GM18909 (cell line): ENCODE data around the gene PPP2R5A.
"Not testable (repeated sequence)": the region's sequence is repeated elsewhere in the genome, so short reads cannot be mapped to it uniquely, and the experiment has no call there.

ENCODE experiments used
- ATAC-seq: cut with Tn5 transposase; IDR thresholded peaks from one replicate; pipeline ENCODE4 v1.9.1; 2021; ENCODE audit warnings: mild to moderate bottlenecking; ENCODE audit not compliant: unreplicated experiment, poor library complexity

Gene PPP2R5A

DNA sequence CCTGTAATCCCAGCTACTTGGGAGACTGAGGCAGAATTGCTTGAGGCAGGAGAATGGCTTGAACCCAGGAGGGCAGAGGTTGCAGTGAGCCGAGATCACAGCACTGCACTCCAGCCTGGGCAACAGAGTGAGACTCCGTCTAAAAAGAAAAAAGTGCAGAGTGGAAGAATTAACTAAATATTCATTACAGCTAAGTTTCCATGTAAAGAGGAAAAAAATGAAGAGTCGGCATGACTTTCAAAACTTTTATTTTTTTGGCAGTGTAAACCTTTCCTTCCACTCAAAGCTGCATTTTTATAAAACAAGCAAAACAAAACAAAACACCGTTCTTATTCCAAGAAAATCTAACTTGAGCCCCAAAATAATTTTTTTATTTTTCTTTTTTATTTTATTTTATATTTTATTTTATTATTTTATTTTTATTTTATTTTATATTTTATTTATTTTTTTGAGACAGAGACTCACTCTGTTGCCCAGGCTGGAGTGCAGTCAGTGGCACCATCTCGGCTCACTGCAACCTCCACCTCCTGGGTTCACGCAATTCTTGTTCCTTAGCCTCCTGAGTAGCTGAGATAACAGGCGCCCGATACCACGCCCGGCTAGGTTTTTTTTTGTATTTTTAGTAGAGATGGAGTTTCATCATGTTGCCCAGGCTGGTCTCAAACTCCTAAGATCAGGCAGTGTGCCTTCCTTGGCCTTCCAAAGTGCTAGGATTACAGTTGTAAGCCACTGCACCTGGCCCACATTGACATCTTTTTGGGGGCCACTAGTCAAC is 66.6 kb downstream of the PPP2R5A start:
- ATAC-seq: no peak

DNA sequence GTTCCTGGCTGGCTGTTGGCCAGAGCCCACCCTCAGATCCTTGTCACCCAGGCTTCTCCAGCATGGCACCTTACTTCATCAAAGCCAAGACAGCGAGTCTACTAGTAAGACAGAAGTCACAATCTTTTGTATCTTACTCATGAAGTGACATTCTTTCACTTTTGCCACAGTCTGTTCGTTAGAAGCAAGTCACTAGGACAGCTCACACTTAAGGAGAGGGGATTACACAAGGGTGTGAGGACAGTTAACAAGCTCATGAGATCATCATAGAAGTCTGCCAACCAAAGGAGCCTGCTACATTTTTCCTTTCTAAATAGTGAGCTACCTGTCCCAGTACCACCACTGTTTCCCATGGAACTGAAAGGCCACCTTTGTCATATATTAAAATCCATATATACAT is 68.0 kb downstream of the PPP2R5A start:
- no peak for ATAC-seq

DNA sequence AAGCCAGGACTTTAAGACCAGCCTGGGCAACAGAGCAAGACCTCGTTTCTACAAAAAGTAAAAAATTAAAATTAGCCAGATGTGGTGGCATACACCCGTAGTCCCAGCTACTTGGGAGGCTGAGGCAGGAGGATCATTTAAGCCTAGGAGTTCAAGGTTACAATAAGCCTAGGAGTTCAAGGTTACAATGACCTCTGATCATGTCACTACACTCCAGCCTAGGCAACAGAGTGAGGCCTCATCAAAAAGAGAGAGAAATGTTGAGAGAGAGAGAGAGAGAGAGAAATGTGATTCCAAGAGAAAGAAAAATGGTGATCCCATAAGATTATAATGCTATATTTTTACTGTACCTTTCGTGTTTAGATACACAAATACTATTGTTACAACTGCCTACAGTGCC is 69.3 kb downstream of the PPP2R5A start:
- no peak for ATAC-seq

DNA sequence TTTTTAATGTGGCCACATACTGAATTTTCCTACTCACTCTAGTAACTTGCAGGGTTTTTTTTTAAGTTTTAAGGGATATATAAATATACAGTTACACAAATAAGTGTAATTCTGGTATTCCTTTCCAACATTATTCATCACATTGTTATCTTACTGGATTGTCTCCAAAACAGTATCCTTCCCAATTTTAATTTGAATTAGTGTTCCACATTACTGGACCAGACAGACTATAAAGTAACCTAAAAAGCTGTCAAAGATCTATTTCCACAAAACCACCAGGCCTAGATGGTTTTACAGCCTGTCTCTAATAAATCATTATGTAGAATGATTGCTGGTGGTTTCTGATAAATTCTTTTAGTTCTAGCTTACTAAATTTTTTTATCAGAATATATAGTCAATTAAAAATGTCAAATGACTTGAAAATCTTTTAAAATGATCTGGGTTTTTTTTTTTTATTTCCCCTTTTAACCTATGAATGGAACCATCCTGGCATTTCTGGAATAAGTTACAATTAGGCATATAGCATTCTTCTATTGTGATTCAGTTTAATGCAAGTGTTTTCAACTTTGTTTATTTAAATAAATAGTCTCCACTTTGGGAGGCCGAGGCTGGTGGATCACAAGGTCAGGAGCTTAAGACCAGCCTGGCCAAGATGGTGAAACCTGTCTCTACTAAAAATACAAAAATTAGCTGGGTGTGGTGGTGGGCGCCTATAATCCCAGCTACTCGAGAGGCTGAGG is 70.2 kb downstream of the PPP2R5A start:
- no peak for ATAC-seq

DNA sequence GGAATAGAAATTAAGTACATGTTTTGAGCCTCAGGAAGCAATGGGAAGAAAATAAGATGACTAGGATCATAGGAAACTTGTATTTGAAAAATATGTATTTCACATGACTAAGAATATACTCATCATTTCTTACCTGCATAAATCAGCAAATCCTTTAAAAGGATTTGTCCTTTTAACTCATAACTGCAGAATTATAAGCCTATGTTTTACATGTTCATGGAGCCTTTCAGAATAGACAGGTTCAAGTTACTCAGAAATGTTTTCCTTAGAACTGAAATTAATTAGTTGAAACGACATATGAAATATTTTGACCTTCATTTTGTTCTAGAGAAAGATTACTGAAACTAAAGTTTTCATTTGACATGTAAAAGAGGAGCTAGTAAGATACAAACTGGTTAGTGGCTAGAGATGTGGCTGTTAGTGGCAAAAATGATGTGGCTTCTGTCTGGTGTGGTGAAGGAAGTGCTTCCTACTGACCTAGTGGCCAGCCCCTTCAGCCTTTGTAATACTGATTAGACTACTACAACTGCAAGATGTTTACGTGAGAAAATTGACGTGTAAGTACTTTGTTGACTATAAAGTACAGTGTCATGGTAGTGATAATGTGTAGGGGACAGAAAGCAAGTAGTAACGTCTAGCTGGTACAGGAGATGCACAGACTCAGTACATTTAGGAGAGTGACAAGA is 74.7 kb downstream of the PPP2R5A start:
- ATAC-seq: no peak

GRCh38 chr1:212364985-212365384 is 79.8 kb downstream of the PPP2R5A start:
- ATAC-seq: no peak

GRCh38 chr1:212366901-212367300 is 81.7 kb downstream of the PPP2R5A start:
- no peak for ATAC-seq

GRCh38 chr1:212367474-212368072 is 82.4 kb downstream of the PPP2R5A start:
- ATAC-seq: no peak

- peak; percentile 82 for ATAC-seq
These were observed 82.9 kb downstream of the PPP2R5A start for GRCh38 chr1:212368073-212368484.

DNA sequence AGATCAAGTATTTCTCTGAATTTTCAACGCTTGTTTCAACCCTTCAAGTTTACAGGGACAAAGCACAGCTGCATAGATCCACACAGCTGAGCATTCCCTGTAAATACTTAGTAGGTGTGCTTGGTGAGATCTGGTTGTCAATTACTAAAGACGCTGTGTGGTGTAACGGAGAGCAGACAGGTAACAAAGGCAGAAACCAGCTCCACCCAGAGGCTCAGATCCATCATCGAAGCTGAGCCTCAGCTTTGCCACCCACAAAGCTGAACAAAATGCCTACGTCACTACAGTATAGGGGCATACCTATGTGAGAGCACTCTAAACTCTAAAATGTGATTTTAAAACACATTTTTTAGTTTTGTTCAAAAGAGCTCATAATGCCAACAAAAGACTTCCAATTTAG is 90.8 kb downstream of the PPP2R5A start:
- ATAC-seq: no peak

GRCh38 chr1:212377644-212378043 is 92.4 kb downstream of the PPP2R5A start:
- no peak for ATAC-seq

DNA sequence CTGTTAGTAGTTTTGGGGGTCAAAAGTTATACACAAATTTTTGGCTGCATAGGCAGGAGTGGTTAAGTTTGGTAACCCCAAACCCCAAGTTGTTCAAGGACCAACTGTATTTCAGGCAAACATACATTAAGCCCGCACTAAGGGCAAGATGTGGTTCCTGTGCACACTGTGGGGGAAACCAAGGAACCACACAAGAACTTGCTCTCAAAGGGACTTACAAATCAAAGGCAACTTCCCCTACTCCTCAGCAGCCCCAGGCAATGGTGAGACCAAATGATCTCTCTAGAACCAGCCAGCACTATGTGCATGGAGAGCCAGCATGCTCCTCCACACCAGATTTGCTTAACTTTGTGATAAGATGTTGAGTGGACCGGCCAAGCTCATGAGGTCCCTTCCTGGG is 94.2 kb downstream of the PPP2R5A start:
- ATAC-seq: no peak

DNA sequence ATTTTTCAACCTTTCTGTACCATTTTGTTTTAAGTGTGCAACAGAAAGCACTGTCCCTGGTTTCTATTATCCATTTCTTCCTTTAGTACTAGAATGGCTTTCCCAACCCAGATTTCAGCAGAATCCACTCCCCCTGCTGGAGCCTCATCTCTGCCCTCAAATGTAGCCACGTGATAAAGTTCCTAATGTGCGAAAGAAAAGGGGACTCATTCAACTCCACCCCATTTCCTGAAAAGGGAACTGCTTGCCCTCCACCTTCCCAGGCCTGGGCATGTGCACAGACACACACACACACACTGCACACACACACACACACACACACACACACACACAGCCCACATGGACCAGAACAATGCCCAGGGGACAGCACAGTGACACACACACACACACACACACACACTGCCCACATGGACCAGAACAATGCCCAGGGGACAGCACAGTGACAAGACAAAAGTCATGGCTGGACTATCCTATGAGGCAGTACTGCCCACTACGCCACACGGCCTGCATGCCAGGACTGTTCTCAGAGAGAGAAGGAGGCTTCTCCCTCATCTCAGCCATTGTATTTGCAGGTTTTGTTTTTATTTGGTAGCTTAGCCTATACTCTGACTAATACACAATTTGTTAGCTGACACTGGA is 96.3 kb downstream of the PPP2R5A start:
- no peak for ATAC-seq

- no peak for ATAC-seq
These were observed 100.8 kb downstream of the PPP2R5A start for GRCh38 chr1:212386029-212386428.

DNA sequence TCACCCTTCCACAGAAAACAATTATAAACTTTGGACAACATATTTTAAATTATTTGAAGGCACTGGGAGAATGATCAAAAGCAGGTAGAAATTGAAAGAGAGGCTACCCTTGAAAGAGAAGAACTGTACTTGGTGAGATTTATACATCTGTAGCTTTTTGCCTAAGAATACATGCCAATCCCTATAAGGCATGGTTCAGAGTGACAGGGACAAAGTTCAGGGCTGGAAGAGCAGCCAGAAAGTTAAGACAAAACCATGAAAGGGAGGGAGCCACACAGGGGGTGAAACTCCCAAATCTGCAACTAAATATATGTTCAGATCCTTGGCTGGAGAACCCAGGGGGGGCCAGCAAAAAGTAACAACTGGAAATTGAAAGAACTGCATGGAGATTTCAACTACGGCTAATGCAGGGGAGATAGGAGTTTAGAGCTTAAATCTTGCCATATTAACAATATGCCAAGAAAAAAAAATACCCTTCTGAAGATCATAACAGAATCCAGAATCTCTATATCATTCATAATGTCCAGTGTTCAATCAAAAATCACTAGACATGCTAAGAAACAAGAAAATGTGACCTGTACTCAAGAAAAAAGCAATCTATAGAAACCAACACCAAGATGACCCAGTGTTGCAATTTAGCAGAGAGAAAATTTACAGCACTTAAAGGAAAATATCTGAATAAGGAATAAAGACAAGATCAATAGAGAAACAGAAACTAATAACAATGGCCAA is 103.9 kb downstream of the PPP2R5A start:
- ATAC-seq: no peak

DNA sequence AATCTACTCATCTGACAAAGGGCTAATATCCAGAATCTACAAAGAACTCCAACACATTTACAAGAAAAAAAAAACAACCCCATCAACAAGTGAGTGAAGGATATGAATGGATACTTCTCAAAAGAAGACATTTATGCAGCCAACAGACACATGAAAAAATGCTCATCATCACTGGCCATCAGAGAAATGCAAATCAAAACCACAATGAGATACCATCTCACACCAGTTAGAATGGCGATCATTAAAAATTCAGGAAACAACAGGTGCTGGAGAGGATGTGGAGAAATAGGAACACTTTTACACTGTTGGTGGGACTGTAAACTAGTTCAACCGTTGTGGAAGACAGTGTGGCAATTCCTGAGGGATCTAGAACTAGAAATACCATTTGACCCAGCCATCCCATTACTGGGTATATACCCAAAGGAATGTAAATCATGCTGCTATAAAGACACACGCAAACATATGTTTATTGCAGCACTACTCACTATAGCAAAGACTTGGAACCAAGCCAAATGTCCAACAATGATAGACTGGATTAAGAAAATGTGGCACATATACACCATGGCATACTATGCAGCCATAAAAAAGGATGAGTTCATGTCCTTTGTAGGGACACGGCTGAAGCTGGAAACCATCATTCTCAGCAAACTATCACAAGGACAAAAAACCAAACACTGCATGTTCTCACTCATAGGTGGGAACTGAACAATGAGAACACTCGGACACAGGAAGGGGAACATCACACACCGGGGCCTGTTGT is 110.6 kb downstream of the PPP2R5A start:
- ATAC-seq: not testable (repeated sequence)

GRCh38 chr1:212396638-212397037 is 111.4 kb downstream of the PPP2R5A start:
- ATAC-seq: no peak

- ATAC-seq: no peak
These were observed 112.0 kb downstream of the PPP2R5A start for GRCh38 chr1:212397171-212397570.

DNA sequence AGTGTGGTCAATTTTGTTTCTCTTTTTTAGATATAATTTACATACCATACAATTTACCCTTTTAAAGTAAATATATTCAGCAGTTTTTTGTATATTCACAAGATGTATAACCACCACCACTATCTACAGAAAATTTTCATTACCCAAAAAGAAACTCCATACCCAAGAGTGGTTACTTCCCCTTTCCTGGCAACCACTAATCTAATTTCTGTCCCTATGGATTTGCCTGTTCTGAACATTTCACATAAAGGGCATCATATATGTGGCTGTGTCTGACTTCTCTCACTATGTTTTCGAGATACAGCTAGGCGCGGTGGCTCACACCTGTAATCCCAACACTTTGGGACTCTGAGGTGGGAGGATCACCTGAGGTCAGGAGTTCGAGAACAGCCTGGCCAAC is 115.8 kb downstream of the PPP2R5A start:
- ATAC-seq: no peak
